GM10248 (cell line): ENCODE measurements around the gene MEIKIN.

Experiments used
- CTCF ChIA-PET: fragments of 300-600 bp; sonication (Branson Sonifier 250); formaldehyde crosslinking; extraction: SDS; loops from one replicate; lab custom pipeline; 2021; ENCODE audit warnings: antibody characterized with exemption; lab: Yijun Ruan, JAX
- POLR2A ChIA-PET: fragments of 350-650 bp; sonication (Branson Sonifier 250); formaldehyde crosslinking; extraction: SDS; loops from one replicate; lab custom pipeline; 2020; ENCODE audit warnings: antibody characterized with exemption; lab: Yijun Ruan, JAX
- DNase-seq: peaks from one replicate; pipeline ENCODE4 v3.0.0; 2012; ENCODE audit errors: extremely low spot score
- TF ChIP-seq, protein P1 (sequence below): IDR thresholded peaks from 2 replicates; pipeline ENCODE4 v1.5.1; 2012; ENCODE audit warnings: mild to moderate bottlenecking, low read depth; ENCODE audit errors: extremely low read depth, missing control alignments, control extremely low read depth

The MEIKIN gene

GRCh38 chr5:131773805-131774204, 171.7 kb downstream of the MEIKIN start:
- POLR2A ChIA-PET, result no interaction called here
- CTCF ChIA-PET, result interaction anchor here (1.2 to 1.5 kb wide), 3 partner anchors 11 to 17 kb away, joined by 3 read pairs; no protein-coding TSS in a partner anchor
- TF ChIP-seq, protein P1, sequence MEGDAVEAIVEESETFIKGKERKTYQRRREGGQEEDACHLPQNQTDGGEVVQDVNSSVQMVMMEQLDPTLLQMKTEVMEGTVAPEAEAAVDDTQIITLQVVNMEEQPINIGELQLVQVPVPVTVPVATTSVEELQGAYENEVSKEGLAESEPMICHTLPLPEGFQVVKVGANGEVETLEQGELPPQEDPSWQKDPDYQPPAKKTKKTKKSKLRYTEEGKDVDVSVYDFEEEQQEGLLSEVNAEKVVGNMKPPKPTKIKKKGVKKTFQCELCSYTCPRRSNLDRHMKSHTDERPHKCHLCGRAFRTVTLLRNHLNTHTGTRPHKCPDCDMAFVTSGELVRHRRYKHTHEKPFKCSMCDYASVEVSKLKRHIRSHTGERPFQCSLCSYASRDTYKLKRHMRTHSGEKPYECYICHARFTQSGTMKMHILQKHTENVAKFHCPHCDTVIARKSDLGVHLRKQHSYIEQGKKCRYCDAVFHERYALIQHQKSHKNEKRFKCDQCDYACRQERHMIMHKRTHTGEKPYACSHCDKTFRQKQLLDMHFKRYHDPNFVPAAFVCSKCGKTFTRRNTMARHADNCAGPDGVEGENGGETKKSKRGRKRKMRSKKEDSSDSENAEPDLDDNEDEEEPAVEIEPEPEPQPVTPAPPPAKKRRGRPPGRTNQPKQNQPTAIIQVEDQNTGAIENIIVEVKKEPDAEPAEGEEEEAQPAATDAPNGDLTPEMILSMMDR, result no peak

GRCh38 chr5:131771692-131772091, 173.8 kb downstream of the MEIKIN start:
- CTCF ChIA-PET, result no interaction called here
- TF ChIP-seq, protein P1, result no peak
- no peak for DNase-seq
- POLR2A ChIA-PET, result no interaction called here

More at GRCh38 chr5:131773805-131774204, 171.7 kb downstream of the MEIKIN start:
- no peak for DNase-seq

DNA sequence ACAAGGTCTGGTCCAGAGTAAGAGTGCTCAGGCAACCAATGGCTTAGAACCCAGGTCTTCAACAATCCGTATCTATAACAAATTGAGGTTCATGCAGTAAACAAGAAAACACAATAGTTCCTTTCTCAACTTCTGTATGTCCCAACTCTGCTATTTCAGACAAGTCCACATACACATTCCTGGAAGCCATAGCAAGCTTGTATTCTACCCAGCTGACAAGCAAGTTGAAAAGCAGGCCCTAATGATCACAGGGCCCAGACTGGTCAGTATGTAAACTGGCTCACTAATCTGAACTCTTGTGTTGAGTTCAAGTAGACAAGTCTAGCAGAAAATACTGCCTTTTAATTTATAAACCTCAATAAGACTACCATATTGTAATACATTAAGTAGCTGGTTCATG, 175.5 kb downstream of the MEIKIN start:
- TF ChIP-seq, protein P1, result no peak
- POLR2A ChIA-PET, result no interaction called here
- CTCF ChIA-PET, result no interaction called here
- DNase-seq, result no peak

- no peak for DNase-seq
- CTCF ChIA-PET, result interaction anchor here (1.1 kb wide), 1 partner anchor 180 kb away, joined by 5 read pairs; no protein-coding TSS in a partner anchor
- TF ChIP-seq, protein P1, result no peak
Observed at GRCh38 chr5:131769336-131769735, 176.1 kb downstream of the MEIKIN start.

GRCh38 chr5:131767891-131768290, 177.6 kb downstream of the MEIKIN start:
- ChIA-PET CTCF (interaction anchor here (1.0 kb wide), 1 partner anchor 15 kb away, joined by 4 read pairs; no protein-coding TSS in a partner anchor), POLR2A (no interaction called here)
- DNase-seq, result no peak
- TF ChIP-seq, protein P1, result no peak

More at GRCh38 chr5:131769336-131769735, 176.1 kb downstream of the MEIKIN start:
- POLR2A ChIA-PET, result no interaction called here

DNA sequence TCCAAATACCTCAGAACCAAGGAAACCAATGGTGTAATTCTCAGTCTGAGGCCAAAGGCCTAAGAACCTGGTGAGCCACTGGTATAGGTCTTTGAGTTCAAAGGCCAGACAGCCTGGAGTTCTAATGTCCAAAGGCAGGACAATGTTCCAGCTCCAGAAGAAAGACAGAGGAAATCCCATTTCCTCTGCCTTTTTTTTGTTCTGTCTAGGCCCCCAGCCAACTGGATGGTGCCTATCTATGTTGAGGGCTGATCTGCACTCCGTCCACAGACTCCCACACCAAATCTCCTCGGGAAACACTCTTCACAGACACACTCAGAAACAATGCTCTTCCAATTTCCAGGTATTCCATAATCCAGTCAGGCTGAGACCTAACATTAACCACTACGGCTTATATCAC, 178.8 kb downstream of the MEIKIN start:
- CTCF ChIA-PET, result no interaction called here
- TF ChIP-seq, protein P1, result no peak
- DNase-seq, result no peak
- POLR2A ChIA-PET, result no interaction called here
